Choroid plexus epithelial cell (primary cell): ENCODE data around the gene FBXO47.

Source experiments
- DNase-seq: peaks from one replicate; pipeline ENCODE4 v3.0.0-alpha.2; 2010; ENCODE audit warnings: low read depth
- H3K4me3 ChIP-seq: 2 replicates; pipeline ENCODE4 v1.5.1; 2011; ENCODE audit warnings: low read depth, mild to moderate bottlenecking, control low read depth, low read length, moderate library complexity
- TF ChIP-seq, protein P1 (sequence below): conservative IDR thresholded peaks from 2 replicates; pipeline ENCODE4 v1.5.1; 2011; ENCODE audit warnings: low read depth, mild to moderate bottlenecking, control low read depth, inconsistent platforms, low read length, moderate library complexity

Gene FBXO47

DNA sequence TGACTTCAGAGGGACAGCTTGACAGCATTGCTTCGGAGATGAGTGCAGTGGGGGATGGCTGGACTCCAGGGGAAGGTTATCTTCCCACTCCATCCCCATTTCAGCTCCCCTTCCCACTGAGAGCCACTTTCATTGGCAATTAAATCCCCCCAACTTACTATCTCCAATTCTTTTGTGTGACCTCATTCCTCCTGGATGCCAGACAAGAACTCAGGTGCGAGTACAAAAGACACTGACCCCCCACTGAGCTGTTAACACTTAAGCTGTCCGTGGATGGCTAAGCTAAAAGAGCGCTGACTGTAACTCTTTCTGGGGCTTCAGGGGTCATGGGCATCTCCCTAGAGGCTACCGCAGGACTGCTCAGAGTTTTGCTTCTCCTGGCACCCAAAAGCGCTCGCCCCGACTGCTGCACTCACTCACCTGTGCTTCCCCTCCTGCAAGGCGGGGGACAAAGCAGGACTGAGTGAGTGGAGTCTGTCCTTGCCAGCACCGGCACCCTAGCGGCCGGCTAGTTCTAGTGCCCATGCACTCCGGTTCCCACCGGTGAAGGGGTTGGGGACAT lies 44.8 kb upstream of the FBXO47 start:
- TF ChIP-seq, protein P1, sequence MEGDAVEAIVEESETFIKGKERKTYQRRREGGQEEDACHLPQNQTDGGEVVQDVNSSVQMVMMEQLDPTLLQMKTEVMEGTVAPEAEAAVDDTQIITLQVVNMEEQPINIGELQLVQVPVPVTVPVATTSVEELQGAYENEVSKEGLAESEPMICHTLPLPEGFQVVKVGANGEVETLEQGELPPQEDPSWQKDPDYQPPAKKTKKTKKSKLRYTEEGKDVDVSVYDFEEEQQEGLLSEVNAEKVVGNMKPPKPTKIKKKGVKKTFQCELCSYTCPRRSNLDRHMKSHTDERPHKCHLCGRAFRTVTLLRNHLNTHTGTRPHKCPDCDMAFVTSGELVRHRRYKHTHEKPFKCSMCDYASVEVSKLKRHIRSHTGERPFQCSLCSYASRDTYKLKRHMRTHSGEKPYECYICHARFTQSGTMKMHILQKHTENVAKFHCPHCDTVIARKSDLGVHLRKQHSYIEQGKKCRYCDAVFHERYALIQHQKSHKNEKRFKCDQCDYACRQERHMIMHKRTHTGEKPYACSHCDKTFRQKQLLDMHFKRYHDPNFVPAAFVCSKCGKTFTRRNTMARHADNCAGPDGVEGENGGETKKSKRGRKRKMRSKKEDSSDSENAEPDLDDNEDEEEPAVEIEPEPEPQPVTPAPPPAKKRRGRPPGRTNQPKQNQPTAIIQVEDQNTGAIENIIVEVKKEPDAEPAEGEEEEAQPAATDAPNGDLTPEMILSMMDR = peak; percentile 7
- no peak overlapping the region for H3K4me3 ChIP-seq
- DNase-seq = no peak

DNA sequence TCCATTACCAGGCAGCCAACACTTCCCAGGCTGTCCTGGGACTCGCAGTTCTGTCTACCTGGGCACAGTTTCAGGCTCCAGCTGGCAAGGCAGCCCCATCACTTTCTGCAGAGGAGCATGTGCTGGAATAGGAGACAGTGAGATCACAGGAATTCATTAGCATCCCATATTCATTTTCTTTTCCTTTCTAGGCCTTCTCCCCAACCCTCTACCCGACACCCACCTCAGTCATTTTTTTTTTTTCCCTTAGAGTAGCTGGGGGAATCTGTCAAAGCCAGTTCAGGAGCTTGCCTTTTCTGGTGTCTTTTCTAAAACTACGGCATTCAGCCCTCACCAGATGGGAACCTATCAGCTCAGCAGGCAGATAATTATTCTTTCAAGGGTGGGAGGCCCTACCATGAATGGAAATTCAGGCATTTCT lies 42.4 kb upstream of the FBXO47 start:
- no peak for DNase-seq
- no peak overlapping the region for H3K4me3 ChIP-seq
- TF ChIP-seq, protein P1 = no peak

DNA sequence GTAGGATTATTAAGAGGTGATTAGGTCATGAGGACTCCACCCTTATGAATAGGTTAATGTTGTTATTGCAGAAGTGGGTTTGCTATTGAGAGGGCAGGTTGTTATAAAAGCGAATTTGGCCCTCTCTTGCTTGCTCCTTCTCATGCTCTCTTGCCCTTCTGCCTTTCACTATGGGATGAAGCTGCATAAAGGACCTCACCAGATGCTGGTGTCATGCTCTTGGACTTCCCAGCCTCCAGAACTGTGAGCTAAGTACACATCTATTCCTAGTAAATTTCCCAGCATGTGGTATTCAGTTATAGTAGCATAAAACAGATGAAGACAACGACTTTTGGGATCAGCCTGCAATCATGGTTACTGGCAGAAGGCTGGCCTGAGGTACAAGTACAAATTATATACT lies 41.4 kb upstream of the FBXO47 start:
- H3K4me3 ChIP-seq = no peak overlapping the region
- TF ChIP-seq, protein P1 = no peak
- DNase-seq = no peak

DNA sequence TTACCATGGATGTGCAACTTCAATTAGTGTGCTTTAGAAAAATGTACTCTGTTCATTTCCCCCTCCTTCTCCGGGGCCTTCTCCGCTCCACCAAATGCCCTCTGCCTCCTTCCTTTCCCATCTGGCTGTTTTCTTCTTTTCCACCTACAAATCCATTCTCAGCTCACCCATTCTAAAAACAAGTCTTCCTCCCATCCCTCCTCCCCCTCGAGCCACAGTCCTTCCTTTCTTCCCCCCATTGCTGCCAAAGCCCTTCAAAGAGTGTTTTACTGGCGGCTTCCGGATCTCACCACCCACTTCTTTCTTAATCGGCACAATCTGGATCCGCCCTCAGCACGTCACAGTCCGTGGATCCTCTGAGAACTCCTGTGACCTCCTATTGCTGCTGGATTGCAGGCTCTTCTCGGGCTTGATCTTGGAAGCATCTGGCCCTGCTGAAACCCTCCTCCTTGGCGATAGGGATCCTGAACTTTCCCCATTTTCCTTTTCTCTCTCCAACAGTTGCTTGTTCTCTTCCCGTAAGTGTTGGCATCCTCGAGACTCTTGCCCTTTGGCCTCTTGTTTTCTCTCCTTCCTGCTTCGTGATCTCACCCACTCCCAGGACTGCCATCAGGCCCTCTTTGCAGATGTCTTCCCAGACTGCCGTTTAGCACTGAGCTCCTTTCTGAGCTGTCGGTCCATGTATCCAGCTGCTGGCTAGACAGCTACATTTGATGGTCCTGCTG lies 36.0 kb upstream of the FBXO47 start:
- TF ChIP-seq, protein P1 = no peak
- H3K4me3 ChIP-seq = no peak overlapping the region
- peak; percentile 56 for DNase-seq

DNA sequence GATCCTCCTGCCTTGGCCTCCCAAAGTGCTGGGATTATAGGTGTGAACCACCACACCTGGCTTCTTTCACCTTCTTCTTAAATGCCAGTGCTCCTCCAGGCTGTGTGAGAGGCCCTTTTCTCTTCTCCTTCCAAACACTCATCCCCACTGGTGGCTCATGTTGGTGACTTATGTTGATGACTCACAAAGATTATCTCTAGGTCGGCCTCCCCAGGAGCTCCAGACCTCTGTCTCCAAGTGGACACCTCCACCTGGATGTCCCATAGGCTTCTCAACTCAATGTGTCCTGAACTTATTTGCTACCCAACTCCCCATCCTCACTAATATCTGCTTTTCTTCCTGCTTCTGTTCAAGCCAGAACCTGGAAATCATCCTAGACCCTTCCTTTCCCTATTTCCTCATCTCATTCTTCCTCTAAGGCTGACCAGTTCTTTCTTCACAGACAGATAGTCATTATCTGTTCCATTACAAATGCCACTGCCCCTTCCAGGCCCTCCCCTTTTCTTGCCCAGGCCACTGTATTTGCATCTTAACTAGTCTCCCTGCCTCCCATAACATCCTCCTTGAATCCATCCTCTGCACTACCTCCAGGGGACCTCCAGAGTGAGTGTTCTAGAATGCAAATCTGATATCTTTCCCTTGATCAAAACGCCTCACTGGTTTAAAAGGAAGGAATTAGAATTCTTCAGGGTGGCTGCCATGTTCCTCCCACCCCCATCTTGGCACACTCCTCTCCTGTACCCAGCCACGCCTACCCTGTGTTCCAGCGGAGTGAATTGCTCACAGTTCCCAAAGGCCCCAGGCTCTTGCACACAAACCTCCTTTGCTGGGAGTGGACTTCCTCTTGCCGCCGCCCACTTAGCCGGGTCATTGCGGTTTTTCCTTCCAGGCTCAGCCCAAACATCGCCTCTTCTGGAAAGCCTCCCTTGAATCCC lies 34.8 kb upstream of the FBXO47 start:
- TF ChIP-seq, protein P1 = no peak
- no peak overlapping the region for H3K4me3 ChIP-seq
- peak; percentile 50 for DNase-seq

DNA sequence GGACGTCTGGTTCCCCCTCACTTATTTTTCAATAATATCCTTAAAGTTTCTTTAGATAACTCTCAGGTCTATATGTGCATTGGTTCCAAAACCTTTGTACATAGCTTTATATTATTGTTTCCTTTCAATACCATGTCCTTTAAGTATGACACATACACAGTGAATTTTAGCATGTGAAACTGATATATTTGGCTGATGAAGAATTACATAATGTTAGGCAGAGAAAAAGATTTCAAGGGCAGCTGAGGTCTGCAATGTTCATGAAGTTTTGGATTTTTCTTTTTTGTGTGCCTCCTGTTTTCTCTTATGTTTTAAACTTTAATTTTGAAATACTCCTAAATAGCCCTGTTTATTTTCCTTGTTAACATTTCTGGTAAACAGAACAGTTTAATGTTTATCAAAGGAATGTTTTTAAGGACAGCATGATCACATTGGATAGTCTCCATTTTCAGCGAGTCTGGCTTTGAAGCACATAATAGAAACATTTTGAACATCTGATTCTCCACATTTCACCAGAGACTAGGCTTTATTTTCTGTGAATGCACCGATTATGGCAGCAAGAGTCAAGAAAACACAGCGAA lies 32.9 kb upstream of the FBXO47 start:
- no peak overlapping the region for H3K4me3 ChIP-seq
- TF ChIP-seq, protein P1 = no peak
- no peak for DNase-seq
